SK-N-MC (cell line): Measurements from ENCODE around the gene TPM3.
A peak's percentile ranks its signal among the peaks of the same experiment; 100 is the strongest.

Experiments
- DNase-seq: peaks from one replicate; pipeline ENCODE4 v3.0.0-alpha.2; 2011; ENCODE audit warnings: low read depth, low spot score
- H3K27ac ChIP-seq: fragments of 200-600 bp; sonication (generic); 2 replicates; pipeline ENCODE4 v1.5.1; 2016; ENCODE audit warnings: mixed run types
- H3K36me3 ChIP-seq: fragments of 200-600 bp; sonication (generic); 2 replicates; pipeline ENCODE4 v1.6.1; 2017; ENCODE audit warnings: antibody characterized with exemption, low read length, mixed read lengths; ENCODE audit not compliant: insufficient read depth
- H3K4me3 ChIP-seq: fragments of 200-600 bp; sonication (generic); 2 replicates; pipeline ENCODE4 v1.5.1; 2016
- H3K9ac ChIP-seq: fragments of 200-600 bp; sonication (generic); 2 replicates; pipeline ENCODE4 v1.8.0; 2017; ENCODE audit warnings: mixed run types, mixed read lengths; ENCODE audit not compliant: insufficient read length
- H3K9me3 ChIP-seq: fragments of 200-600 bp; sonication (generic); 2 replicates; pipeline ENCODE4 v1.6.1; 2017; ENCODE audit warnings: low read depth, mild to moderate bottlenecking, antibody characterized with exemption, low read length, moderate library complexity, mixed read lengths
- EZH2 ChIP-seq: fragments of 200-600 bp; sonication (generic); IDR thresholded peaks from one replicate; pipeline ENCODE4 v1.6.1; 2017; ENCODE audit warnings: antibody characterized with exemption
- FOXP2 ChIP-seq: optimal IDR thresholded peaks from 2 replicates; pipeline ENCODE3; 2011; ENCODE audit warnings: mild to moderate bottlenecking, moderate library complexity; ENCODE audit not compliant: insufficient read depth; ENCODE audit errors: extremely low read length, control extremely low read depth
- POLR2AphosphoS5 ChIP-seq: IDR thresholded peaks from 2 replicates; pipeline ENCODE4 v1.6.1; 2012; ENCODE audit warnings: mild to moderate bottlenecking, low read depth, low read length, borderline replicate concordance

Gene TPM3

GRCh38 chr1:154192476-154192875, 576 bp upstream of the TPM3 start:
- no peak overlapping the region for H3K4me3 ChIP-seq
- DNase-seq, result no peak
- H3K9me3 ChIP-seq, result no peaks in the 10 kb centered on the region
- H3K9ac ChIP-seq, result no peak overlapping the region
- no peak overlapping the region for H3K27ac ChIP-seq
- no peak for TF ChIP-seq POLR2AphosphoS5
- no peak for TF ChIP-seq EZH2
- TF ChIP-seq FOXP2, result no peak
- no peaks in the 10 kb centered on the region for H3K36me3 ChIP-seq

- Histone ChIP-seq H3K9me3 (no peaks in the 10 kb centered on the region), H3K9ac (no peak overlapping the region), H3K4me3 (no peak overlapping the region), H3K27ac (no peak overlapping the region), H3K36me3 (no peaks in the 10 kb centered on the region)
- TF ChIP-seq EZH2 (no peak), FOXP2 (no peak), POLR2AphosphoS5 (no peak)
- DNase-seq, result no peak
Observed at GRCh38 chr1:154190550-154190949, 1.4 kb downstream of the TPM3 start.

GRCh38 chr1:154186852-154187501, 4.9 kb downstream of the TPM3 start:
- Histone ChIP-seq H3K4me3 (no peak overlapping the region), H3K36me3 (no peaks in the 10 kb centered on the region), H3K9me3 (no peaks in the 10 kb centered on the region), H3K9ac (no peak overlapping the region), H3K27ac (no peak overlapping the region)
- no peak for TF ChIP-seq FOXP2
- no peak for TF ChIP-seq POLR2AphosphoS5
- TF ChIP-seq EZH2, result no peak
- DNase-seq, result no peak

GRCh38 chr1:154186177-154186576, 5.7 kb downstream of the TPM3 start:
- Histone ChIP-seq H3K36me3 (no peaks in the 10 kb centered on the region), H3K27ac (no peak overlapping the region), H3K9ac (no peak overlapping the region), H3K4me3 (no peak overlapping the region), H3K9me3 (no peaks in the 10 kb centered on the region)
- TF ChIP-seq EZH2 (no peak), FOXP2 (no peak), POLR2AphosphoS5 (no peak)
- DNase-seq, result no peak

- H3K9me3 ChIP-seq, result no peaks in the 10 kb centered on the region
- H3K27ac ChIP-seq, result peak overlapping the region; percentile 83
- TF ChIP-seq POLR2AphosphoS5, result peak; percentile 95
- peak; percentile 50 for TF ChIP-seq FOXP2
- TF ChIP-seq EZH2, result no peak
- H3K36me3 ChIP-seq, result 0 out of 2 replicates have a peak, but pooled peaks cover 10% of the 10 kb centered on the region
- H3K9ac ChIP-seq, result peak overlapping the region; percentile 91
- no peak for DNase-seq
- peak overlapping the region; percentile 92 for H3K4me3 ChIP-seq
Observed at GRCh38 chr1:154183046-154183915, 8.6 kb downstream of the TPM3 start.

GRCh38 chr1:154182344-154183045, 9.4 kb downstream of the TPM3 start:
- Histone ChIP-seq H3K9me3 (no peaks in the 10 kb centered on the region), H3K4me3 (peak overlapping the region; percentile 92), H3K27ac (peak overlapping the region; percentile 72; the same call in 1 of the 2 replicates), H3K9ac (peak overlapping the region; percentile 91), H3K36me3 (0 out of 2 replicates have a peak, but pooled peaks cover 10% of the 10 kb centered on the region)
- TF ChIP-seq POLR2AphosphoS5 (no peak), FOXP2 (no peak), EZH2 (no peak)
- DNase-seq, result no peak

GRCh38 chr1:154181944-154182343, 10.0 kb downstream of the TPM3 start:
- DNase-seq, result no peak
- Histone ChIP-seq H3K36me3 (0 out of 2 replicates have a peak, but pooled peaks cover 10% of the 10 kb centered on the region), H3K27ac (peak overlapping the region; percentile 72; the same call in 1 of the 2 replicates), H3K9me3 (no peaks in the 10 kb centered on the region), H3K4me3 (peak overlapping the region; percentile 92), H3K9ac (peak overlapping the region; percentile 91)
- TF ChIP-seq EZH2 (no peak), POLR2AphosphoS5 (no peak), FOXP2 (no peak)

- Histone ChIP-seq H3K9ac (peak overlapping the region; percentile 7), H3K4me3 (peak overlapping the region; percentile 28), H3K9me3 (no peaks in the 10 kb centered on the region), H3K36me3 (peaks cover 20% of the 10 kb centered on the region), H3K27ac (peak overlapping the region; percentile 45; the same call in 1 of the 2 replicates)
- TF ChIP-seq EZH2 (no peak), POLR2AphosphoS5 (no peak), FOXP2 (no peak)
- DNase-seq, result no peak
Observed at GRCh38 chr1:154179946-154180687, 11.8 kb downstream of the TPM3 start.
